T47D (cell line): ENCODE data around the gene SOX11.

Source experiments
- DNase-seq, 2 experiments: peaks; one replicate each; pipeline versions ENCODE4 v3.0.0 to v3.0.0-alpha.2; 2011 to 2012; ENCODE audit warnings: low read depth in 1 of 2, low spot score in 1 of 2
- JUND ChIP-seq: IDR thresholded peaks from 2 replicates; pipeline ENCODE4 v1.6.1; 2012; ENCODE audit warnings: low read depth
- in situ Hi-C: cut with HindIII; loops from 2 replicates; pipeline ENCODE4 v1.10.0; 2016; ENCODE audit warnings: low sequenced_read_pairs, low pct_unique_long_range_greater_than_20kb

SOX11 gene

GRCh38 chr2:5736886-5737285 lies 44.7 kb downstream of the SOX11 start:
- no peak for DNase-seq
- TF ChIP-seq JUND = no peak
- in situ Hi-C loops = no loop called here

- TF ChIP-seq JUND = no peak
- in situ Hi-C loops = no loop called here
- DNase-seq = no peak
Observed at GRCh38 chr2:5740053-5740452, 47.9 kb downstream of the SOX11 start.

- in situ Hi-C loops = no loop called here
- no peak for TF ChIP-seq JUND
Observed at GRCh38 chr2:5740817-5741216, 48.6 kb downstream of the SOX11 start.

GRCh38 chr2:5741242-5741641 lies 49.1 kb downstream of the SOX11 start:
- in situ Hi-C loops = no loop called here
- TF ChIP-seq JUND = no peak
- DNase-seq = no peak

More at GRCh38 chr2:5740817-5741216, 48.6 kb downstream of the SOX11 start:
- DNase-seq = no peak

- in situ Hi-C loops = no loop called here
- DNase-seq = peak in 1 of 2 experiments; percentile 26
- TF ChIP-seq JUND = no peak
Observed at GRCh38 chr2:5742126-5742525, 49.9 kb downstream of the SOX11 start.

GRCh38 chr2:5748391-5748790 lies 56.2 kb downstream of the SOX11 start:
- in situ Hi-C loops = no loop called here
- DNase-seq = no peak

GRCh38 chr2:5748946-5749345 lies 56.8 kb downstream of the SOX11 start:
- no peak for TF ChIP-seq JUND
- no peak for DNase-seq
- in situ Hi-C loops = no loop called here

More at GRCh38 chr2:5748391-5748790, 56.2 kb downstream of the SOX11 start:
- TF ChIP-seq JUND = no peak

GRCh38 chr2:5749347-5749746 lies 57.2 kb downstream of the SOX11 start:
- DNase-seq = no peak
- in situ Hi-C loops = no loop called here
- no peak for TF ChIP-seq JUND
